C4-2B (cell line): ENCODE data around the gene CLK4.
"Not testable (repeated sequence)": the region's sequence is repeated elsewhere in the genome, so short reads cannot be mapped to it uniquely, and the experiment has no call there.

ENCODE experiments used
- H3K27ac ChIP-seq: fragments of 450-650 bp; 2 replicates; pipeline ENCODE4 v1.5.1; 2017
- CTCF ChIP-seq: fragments of 450-650 bp; conservative IDR thresholded peaks from 2 replicates; pipeline ENCODE4 v1.5.1; 2017; ENCODE audit warnings: mild to moderate bottlenecking
- ZFX ChIP-seq: fragments of 450-650 bp; IDR thresholded peaks from 2 replicates; pipeline ENCODE4 v1.6.1; 2017

The CLK4 gene

GRCh38 chr5:178586396-178586795 is 40.5 kb downstream of the CLK4 start:
- TF ChIP-seq CTCF (no peak), ZFX (no peak)

DNA sequence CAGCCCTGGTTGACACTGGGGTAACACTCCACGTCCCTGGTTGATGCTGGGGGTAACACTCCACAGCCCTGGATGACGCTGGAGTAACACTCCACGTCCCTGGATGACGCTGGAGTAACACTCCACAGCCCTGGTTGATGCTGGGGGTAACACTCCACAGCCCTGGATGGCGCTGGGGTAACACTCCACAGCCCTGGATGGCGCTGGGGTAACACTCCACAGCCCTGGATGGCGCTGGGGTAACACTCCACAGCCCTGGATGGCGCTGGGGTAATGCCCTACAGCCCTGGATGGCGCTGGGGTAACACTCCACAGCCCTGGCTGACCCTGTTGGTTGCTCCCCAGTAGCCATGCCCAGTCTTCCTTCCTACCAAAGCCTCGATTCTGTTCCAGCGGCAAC is 41.4 kb downstream of the CLK4 start:
- not testable (repeated sequence) for H3K27ac ChIP-seq

More at GRCh38 chr5:178586396-178586795, 40.5 kb downstream of the CLK4 start:
- no peak overlapping the region for H3K27ac ChIP-seq

GRCh38 chr5:178583279-178583678 is 43.6 kb downstream of the CLK4 start:
- H3K27ac ChIP-seq, result no peak overlapping the region
- no peak for TF ChIP-seq CTCF
- no peak for TF ChIP-seq ZFX

GRCh38 chr5:178582291-178582690 is 44.6 kb downstream of the CLK4 start:
- TF ChIP-seq ZFX, result no peak
- no peak for TF ChIP-seq CTCF
- no peak overlapping the region for H3K27ac ChIP-seq

DNA sequence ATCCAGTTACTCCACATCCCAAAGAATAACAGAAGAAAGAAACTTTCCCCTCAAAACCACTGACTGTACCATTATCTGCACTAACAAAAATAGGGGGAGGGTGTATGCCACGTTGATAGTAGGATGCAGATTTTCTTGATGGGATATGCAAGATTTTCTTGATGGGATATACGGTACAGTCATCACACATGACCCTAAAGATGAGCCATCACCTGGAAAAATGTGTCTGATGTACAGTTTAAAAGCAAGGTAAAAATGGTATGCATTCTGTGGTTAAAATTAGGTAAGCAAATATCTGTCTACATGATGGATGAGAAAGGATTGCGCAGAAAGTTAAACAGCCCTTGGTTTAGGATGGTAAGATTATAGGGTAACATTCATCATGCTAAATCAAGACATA is 45.2 kb downstream of the CLK4 start:
- no peak overlapping the region for H3K27ac ChIP-seq
- TF ChIP-seq CTCF (no peak), ZFX (no peak)

DNA sequence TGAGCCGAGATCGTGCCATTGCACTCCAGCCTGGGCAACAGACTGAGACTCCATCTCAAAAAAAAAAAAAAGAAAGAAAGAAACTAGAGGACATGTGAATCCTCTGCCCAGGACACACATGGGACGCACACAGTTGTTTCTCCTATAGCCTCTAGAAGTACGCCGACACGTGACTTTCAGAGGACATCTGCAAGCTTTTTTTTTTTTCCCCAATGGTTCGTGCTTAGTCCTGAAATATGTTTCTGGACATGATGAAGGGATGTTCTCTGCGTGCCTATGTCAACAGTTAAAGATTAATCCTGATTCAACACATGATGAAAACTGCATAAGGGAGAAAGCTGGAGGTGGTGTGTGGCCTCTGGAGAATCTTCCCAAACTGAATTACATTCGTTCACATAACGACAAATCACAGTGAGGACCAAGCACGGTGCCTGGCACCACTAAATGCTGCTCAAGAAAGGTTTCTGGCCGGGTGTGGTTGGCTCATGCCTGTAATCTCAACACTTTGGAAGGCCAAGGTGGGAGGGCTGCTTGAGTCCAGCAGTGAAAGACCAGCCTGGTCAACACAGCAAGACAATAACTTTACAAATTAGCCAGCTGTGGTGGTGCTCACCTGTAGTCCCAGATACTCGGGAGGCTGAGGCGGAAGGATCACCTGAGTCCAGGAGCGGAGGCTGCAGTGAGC is 46.4 kb downstream of the CLK4 start:
- TF ChIP-seq CTCF, result no peak
- TF ChIP-seq ZFX, result no peak

GRCh38 chr5:178577944-178578343 is 48.9 kb downstream of the CLK4 start:
- TF ChIP-seq CTCF, result no peak
- TF ChIP-seq ZFX, result no peak
- H3K27ac ChIP-seq, result no peak overlapping the region

More for the DNA sequence above, 46.4 kb downstream of the CLK4 start:
- no peak overlapping the region for H3K27ac ChIP-seq

GRCh38 chr5:178577376-178577839 is 49.4 kb downstream of the CLK4 start:
- no peak overlapping the region for H3K27ac ChIP-seq
- TF ChIP-seq CTCF (no peak), ZFX (no peak)
